ENCODE results near the gene KLRF2. TPM values are rescaled to one million over a fixed set of nuclear protein-coding genes. Genes with fewer than 3 reads are reported as not detected.
A peak's percentile ranks its signal among the peaks of the same experiment; 100 is the strongest.

The KLRF2 gene
- polyA plus RNA-seq, 3 donors: not detected

GRCh38 chr12:9858135-9858534, 23.2 kb upstream of the KLRF2 start:
- DNase-seq: no peak
- no peaks in the 10 kb centered on the region for H3K27me3 ChIP-seq (ENCODE audit: control insufficient read depth in 2 of 2, insufficient read depth in 2 of 2, low read length in 2 of 2)
- peaks cover 23% of the 10 kb centered on the region for H3K79me2 ChIP-seq (ENCODE audit: insufficient read depth, low read length)
- no peak for TF ChIP-seq CTCF (IDR thresholded peaks at IDR 0.05)
- H3K9me3 ChIP-seq (replicated peaks in 1 of 2; ENCODE audit: control insufficient read depth in 1 of 2, insufficient read depth in 1 of 2, low read length in 2 of 2): peaks cover 0 to 5% of the 10 kb centered on the region in 2 donors
- intact Hi-C loops (cut with micrococcal nuclease): no loop called here
- peaks cover 29% of the 10 kb centered on the region for H3K4me1 Mint-ChIP-seq
- no peak overlapping the region for H3K4me3 ChIP-seq (replicated peaks in 1 of 3; ENCODE audit: low read depth in 2 of 3, low read length in 3 of 3)
- H3K36me3 Mint-ChIP-seq: peaks cover 52 to 64% of the 10 kb centered on the region in 2 donors
- no peak overlapping the region for H3K27ac ChIP-seq (ENCODE audit: low read depth in 1 of 2, low read length in 2 of 2)
- no peak overlapping the region for H3K9ac ChIP-seq (ENCODE audit: insufficient read depth, low read length, poor library complexity, severe bottlenecking)
- peaks cover 11 to 16% of the 10 kb centered on the region in 2 donors for H3K4me1 ChIP-seq (ENCODE audit: control insufficient read depth in 1 of 2, insufficient read depth in 2 of 2, low read length in 2 of 2)
- peaks cover 18 to 30% of the 10 kb centered on the region in 2 donors for H3K36me3 ChIP-seq (replicated peaks in 1 of 2; ENCODE audit: control insufficient read depth in 1 of 2, insufficient read depth in 2 of 2, low read length in 2 of 2)
- H4K20me1 ChIP-seq (ENCODE audit: insufficient read depth, low read length): peaks cover 56% of the 10 kb centered on the region
- H3K27ac Mint-ChIP-seq: peak overlapping the region in 1 of 7 donors; percentile 27
- no peaks in the 10 kb centered on the region for H3K27me3 Mint-ChIP-seq (ENCODE audit: low read depth in 3 of 3)
- H2AFZ ChIP-seq (ENCODE audit: insufficient read depth, low read depth, low read length, poor library complexity, severe bottlenecking): no peak overlapping the region
- no peak overlapping the region for H3K4me3 Mint-ChIP-seq
- H3K4me2 ChIP-seq (replicated peaks; ENCODE audit: extremely low read depth, low read length, poor library complexity, severe bottlenecking): no peak overlapping the region
- H3K9me3 Mint-ChIP-seq: peaks cover 0 to 7% (median 4%) of the 10 kb centered on the region in 7 donors

GRCh38 chr12:9864913-9865675, 16.2 kb upstream of the KLRF2 start:
- no peak overlapping the region for H2AFZ ChIP-seq (ENCODE audit: insufficient read depth, low read depth, low read length, poor library complexity, severe bottlenecking)
- peaks cover 39% of the 10 kb centered on the region for H3K4me1 Mint-ChIP-seq

More at GRCh38 chr12:9864913-9865675, 16.2 kb upstream of the KLRF2 start:
- H3K36me3 Mint-ChIP-seq: peaks cover 26 to 36% of the 10 kb centered on the region in 2 donors
- Histone ChIP-seq H3K9ac (ENCODE audit: insufficient read depth, low read length, poor library complexity, severe bottlenecking) (peak overlapping the region; percentile 15), H3K4me2 (replicated peaks; ENCODE audit: extremely low read depth, low read length, poor library complexity, severe bottlenecking) (peak overlapping the region; percentile 73), H3K4me3 (replicated peaks in 1 of 3; ENCODE audit: low read depth in 2 of 3, low read length in 3 of 3) (peak overlapping the region; percentile 20 to 100 (median 83)), H3K4me1 (ENCODE audit: control insufficient read depth in 1 of 2, insufficient read depth in 2 of 2, low read length in 2 of 2) (peaks cover 14 to 20% of the 10 kb centered on the region in 2 donors), H3K27me3 (ENCODE audit: control insufficient read depth in 2 of 2, insufficient read depth in 2 of 2, low read length in 2 of 2) (no peaks in the 10 kb centered on the region), H3K27ac (ENCODE audit: low read depth in 1 of 2, low read length in 2 of 2) (peak overlapping the region in 1 of 2 donors; percentile 72), H3K36me3 (replicated peaks in 1 of 2; ENCODE audit: control insufficient read depth in 1 of 2, insufficient read depth in 2 of 2, low read length in 2 of 2) (peaks cover 0 to 18% of the 10 kb centered on the region in 2 donors), H3K9me3 (replicated peaks in 1 of 2; ENCODE audit: control insufficient read depth in 1 of 2, insufficient read depth in 1 of 2, low read length in 2 of 2) (peaks cover 6 to 7% of the 10 kb centered on the region in 2 donors), H4K20me1 (ENCODE audit: insufficient read depth, low read length) (peaks cover 71% of the 10 kb centered on the region), H3K79me2 (ENCODE audit: insufficient read depth, low read length) (peaks cover 79% of the 10 kb centered on the region)
- H3K4me3 Mint-ChIP-seq: peak overlapping the region; percentile 58 to 70
- no peaks in the 10 kb centered on the region for H3K27me3 Mint-ChIP-seq (ENCODE audit: low read depth in 3 of 3)
- peaks cover 15 to 23% (median 16%) of the 10 kb centered on the region in 7 donors for H3K9me3 Mint-ChIP-seq
- peak overlapping the region in 6 of 7 donors; percentile 24 to 79 (median 55) for H3K27ac Mint-ChIP-seq
- intact Hi-C loops (cut with micrococcal nuclease): loop anchor here in 1 of 2 donors (5.0 to 10.0 kb wide), 3 partner anchors 48 to 350 kb away; partner anchors contain the start of gene GABARAPL1
- TF ChIP-seq CTCF (IDR thresholded peaks at IDR 0.05): no peak
- DNase-seq: no peak
- WGBS (ENCODE audit: insufficient coverage): no CpG with 5 or more reads among the region's 4 CpGs

All from CD14-positive monocyte (primary cell).